HG03135 (cell line): Measurements from ENCODE around the gene COMT.

Experiments
- ATAC-seq: cut with Tn5 transposase; IDR thresholded peaks from one replicate; pipeline ENCODE4 v1.9.1; 2021; ENCODE audit warnings: mild to moderate bottlenecking, moderate library complexity; ENCODE audit not compliant: unreplicated experiment

The COMT gene

DNA sequence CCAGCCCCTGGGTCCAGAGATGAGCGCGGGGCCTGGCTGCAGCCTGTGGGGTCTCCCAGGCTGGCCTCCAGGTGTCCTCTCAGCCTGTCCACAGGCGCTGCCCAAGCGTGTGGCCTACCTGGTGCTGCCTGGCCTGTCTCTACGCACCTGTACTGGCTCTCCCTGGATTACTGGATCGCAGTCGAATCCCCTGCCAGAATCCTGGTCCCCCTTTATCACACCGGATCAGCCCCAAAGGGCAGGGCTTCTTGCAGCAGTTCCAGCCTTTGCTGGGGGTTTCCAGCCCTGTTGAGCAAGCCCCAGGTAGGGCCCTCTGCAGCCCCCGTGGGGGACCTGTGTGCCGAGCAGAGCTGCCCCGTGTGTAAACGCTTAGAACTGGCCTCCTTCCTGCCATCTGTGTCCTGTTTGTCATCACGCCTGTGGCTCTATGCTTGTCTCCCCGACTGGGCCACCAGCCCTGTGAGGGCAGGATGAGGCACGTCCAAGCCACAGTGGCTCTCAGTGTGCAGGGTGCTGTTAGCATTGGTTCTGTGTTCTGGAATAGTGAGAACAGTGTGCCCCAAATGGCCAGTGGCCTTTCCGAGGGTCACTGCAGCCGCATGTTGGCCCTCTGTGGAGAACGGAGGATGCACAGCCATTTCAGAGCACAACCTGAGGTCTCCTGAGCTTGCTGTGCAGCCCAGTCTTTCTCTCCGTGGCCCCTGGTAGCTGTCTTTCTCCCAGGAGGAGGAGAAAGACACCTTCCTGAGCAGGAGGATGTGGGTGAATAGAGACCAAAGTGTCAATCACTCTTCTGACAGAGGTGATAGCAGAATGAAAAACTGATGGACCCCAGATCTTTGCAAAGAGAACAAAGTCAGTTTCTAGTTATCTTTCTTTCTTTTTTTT lies 13.9 kb downstream of the COMT start:
- ATAC-seq: no peak

DNA sequence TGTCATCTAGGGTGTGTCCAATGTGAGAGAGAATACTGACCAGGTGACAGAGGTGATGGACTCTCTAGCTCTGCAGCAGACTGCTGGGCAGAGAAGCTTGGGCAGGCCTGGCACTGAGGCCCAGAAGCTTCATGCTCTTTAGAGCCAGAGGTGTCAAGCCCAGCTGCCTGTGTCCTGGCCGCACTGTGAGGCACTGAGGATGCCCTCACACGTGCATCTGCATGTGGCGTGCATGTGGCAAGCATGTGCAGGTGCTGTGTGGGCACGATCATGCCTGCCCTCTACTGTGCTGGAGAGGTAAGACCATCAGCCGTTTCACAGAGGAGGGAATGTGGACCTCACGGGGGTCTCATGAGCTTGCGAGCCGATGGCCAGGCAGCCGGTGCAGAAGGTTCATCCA lies 15.9 kb downstream of the COMT start:
- ATAC-seq: no peak

DNA sequence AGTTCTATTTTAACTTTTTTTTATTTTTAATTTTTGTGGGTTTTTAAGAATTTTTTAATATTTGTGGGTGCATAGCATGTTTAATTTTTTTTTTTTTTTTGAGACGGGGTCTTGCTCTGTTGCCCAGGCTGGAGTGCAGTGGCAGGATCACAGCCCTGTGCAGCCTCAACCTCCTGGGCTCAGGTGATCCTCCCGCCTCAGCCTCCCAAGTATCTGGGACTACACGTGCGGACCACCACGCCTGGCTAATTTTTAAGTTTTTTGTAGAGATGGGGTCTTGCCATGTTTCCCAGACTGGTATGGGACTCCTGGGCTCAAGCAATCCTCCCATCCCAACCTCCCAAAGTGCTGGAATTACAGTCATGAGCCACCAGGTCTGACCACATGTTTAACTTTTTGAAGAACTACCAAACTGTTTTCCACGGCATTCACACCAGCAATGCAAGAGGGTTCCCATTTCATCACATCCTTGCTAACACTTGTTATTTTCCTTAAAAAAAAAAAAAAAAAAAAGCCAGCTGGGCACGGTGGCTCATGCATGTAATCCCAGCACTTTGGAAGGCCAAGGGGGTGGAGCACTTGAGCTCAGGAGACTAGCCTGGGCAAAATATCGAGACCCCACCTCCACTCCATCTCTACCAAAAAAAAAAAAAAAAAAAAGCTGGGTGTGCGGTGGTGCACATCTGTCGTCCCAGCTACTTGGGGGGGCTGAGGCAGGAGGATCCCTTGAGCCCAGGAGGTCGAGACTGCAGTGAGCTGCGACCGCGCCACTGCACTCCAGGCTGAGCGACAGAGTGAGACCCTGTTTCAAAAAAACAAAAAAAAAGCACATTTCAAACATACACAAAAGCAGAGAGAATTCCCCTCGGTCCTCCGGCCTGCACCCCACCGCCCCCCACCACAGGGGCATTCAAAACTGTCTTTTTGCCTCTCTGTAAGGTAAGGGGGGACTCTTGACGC lies 16.8 kb downstream of the COMT start:
- ATAC-seq: no peak

DNA sequence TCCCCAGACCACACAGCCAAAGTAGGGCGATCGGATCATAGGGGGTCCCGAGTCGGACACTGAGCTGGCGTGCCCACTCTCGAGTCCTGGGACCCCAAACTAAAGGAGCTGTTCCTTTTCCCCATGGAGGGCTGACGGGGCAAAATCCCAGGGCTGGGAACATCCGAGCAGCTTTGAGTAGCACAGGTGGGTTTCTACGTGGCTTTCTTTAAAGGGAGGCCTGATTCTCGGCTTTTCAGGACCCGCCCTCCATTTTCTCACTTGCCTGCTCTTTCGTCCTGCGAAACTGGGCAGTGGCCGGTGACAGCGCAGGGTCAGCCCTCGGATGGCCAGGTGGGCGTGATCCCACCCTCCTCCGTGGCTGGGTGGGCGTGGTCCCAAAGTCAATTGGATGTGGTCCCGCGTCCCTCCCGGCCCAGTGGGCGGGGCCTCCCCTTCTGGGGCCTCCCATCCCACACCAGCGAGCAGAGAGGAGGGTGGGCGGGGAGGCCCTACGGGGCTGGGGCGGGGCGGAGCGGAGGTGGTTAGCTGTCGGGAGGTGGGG lies 17.5 kb downstream of the COMT start:
- no peak for ATAC-seq

DNA sequence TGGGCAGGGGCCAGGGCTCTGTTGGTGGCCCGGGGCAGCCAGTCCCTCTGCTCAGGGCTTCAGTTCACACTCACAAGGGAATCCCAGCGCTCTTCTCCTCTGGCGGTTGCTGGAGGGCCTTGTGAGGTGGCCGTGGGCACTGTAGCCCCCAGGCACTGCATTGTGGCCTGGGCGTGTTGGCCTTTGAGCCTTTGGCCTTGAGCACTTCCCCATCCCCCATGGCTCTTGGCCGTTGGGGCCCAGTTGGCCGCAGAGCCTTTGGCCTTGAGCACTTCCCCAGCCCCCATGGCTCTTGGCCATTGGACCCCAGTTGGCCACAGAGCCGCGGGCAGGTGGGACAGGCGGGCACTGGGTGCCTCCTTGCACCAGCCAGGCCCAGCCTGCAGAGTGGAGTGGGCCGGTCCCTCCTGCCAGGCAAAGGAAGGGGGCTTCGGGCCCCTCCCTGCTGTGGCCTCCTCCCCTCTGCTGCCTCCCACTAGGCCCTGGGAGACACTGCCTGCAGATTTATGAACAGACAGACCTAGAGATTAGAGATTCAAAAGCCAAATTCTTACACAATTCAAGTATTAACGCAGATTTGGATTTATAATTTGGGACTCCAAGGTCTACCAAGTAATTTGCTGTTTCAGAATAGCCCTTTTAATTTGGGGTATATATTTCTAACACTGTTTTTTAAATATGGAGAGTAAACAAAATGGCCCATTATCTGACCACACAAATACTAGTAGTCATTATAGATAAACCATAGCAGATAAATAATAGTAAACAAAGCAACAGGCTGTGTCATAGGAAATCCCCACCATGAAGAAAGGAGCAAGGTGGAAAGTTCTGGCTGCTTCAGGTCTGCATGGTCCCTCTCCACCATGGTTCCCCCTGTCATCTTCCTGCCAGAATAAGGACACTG lies 18.3 kb downstream of the COMT start:
- ATAC-seq: no peak

DNA sequence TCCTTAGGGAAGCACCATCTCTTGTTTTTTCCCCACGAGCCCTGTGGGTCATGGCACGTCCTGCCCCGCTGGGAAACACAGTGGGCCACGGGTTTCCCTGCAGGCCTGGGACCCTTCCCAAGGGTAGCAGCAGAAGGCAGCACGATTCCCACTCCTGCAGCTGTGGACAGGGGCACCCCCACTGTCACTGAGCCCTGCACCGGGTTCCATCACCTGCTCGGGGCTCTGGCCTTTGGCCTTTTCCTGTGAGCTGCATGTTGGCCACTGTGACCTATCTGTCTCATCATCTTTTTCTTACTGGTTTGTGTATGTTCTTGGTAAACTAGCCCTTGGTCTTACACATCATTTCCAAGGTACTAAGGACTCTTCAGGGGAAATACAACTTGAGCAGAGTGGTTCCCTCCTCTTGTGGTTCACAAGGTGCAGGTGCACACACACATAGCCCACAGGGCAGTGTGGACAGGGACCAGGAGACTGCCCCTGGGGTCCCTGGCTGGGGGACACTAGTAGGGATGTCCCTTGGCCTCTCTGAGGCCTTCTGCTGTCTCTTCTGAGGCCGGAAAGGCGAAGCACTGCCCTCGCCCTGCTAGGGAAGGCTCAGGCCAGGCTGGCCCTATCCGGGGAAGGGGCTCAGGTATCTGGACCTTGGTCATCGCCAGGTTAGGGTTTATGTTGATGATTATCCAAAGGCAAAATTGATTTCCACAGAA lies 19.1 kb downstream of the COMT start:
- no peak for ATAC-seq

DNA sequence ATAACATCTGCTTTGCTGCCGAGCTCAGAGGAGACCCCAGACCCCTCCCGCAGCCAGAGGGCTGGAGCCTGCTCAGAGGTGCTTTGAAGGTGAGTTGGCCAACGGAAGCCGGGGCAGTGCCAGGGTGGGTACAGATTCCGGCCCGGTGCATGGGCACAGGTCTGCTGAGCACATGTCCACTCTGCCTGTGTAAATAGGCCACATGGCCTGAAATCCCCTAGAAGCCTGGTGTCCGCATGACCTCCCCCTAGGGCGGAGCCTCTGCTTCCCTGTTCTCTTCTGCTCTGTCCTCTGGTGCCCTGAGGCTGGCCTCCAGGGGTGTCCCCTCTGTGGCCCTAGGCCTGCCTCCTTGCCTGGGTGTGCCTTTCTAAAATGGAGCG lies 19.6 kb downstream of the COMT start:
- ATAC-seq: no peak

DNA sequence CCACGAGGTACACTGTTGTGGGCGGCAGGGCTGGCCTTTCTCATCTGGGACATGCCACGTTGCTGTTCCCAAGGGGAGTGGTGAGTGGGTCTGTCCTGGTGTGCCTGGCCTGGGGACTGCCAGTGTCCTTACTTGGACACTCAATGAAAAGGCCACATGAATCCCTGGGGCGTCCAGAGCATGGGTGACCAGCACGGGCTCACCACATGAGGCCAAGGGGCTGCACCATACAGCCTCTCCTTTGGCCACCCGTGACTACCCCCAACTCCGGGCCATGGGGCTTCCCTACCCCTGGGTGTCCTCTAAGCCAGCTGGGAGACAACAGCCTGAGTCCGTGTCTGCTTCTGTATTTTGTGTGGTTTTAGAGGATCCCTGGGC lies 20.3 kb downstream of the COMT start:
- ATAC-seq: no peak

DNA sequence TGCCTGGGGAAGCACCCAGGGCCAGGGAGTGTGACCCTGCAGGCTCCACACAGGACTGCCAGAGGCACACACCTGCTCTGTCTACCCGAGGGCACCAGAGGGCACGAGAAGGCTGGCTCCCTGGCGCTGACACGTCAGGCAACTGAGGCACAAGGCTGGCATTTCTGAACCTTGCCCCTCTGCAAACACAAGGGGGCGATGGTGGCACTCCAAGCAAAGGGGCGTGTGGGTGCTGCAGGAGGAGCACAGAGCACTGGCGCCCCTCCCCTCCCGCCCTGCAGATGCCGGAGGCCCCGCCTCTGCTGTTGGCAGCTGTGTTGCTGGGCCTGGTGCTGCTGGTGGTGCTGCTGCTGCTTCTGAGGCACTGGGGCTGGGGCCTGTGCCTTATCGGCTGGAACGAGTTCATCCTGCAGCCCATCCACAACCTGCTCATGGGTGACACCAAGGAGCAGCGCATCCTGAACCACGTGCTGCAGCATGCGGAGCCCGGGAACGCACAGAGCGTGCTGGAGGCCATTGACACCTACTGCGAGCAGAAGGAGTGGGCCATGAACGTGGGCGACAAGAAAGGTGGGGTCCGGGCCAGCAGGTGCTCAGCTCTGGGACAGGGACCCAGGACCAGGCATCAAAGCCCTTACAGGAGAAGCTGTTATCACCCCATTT lies 20.8 kb downstream of the COMT start:
- no peak for ATAC-seq

DNA sequence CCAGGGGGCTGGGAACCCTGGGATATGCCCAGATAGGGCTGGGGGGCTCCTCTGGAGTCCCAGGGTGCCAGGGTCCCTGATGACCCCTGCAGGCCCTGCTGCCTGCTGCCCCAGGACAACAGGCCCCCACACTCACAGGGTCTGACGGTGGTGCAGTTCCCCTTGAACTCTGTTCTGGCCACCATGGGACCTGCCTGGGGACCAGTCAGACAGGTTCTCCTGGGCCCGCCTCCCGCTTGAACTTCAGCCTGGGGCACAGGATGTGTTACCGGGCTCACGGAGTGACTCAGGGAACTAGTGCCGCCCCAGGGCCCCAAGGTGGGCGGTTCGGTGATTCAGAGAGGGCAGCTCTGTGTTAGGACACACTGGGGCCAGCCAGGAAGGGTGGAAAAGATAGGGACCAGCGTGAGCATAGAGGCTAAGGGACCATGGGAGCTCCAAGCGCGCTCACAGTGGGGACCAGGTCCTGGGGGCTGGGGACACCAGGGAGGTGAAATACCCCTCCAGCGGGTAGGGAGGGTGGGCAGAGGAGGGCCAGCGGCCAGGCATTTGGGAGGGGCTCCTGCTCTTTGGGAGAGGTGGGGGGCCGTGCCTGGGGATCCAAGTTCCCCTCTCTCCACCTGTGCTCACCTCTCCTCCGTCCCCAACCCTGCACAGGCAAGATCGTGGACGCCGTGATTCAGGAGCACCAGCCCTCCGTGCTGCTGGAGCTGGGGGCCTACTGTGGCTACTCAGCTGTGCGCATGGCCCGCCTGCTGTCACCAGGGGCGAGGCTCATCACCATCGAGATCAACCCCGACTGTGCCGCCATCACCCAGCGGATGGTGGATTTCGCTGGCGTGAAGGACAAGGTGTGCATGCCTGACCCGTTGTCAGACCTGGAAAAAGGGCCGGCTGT lies 21.6 kb downstream of the COMT start:
- no peak for ATAC-seq

DNA sequence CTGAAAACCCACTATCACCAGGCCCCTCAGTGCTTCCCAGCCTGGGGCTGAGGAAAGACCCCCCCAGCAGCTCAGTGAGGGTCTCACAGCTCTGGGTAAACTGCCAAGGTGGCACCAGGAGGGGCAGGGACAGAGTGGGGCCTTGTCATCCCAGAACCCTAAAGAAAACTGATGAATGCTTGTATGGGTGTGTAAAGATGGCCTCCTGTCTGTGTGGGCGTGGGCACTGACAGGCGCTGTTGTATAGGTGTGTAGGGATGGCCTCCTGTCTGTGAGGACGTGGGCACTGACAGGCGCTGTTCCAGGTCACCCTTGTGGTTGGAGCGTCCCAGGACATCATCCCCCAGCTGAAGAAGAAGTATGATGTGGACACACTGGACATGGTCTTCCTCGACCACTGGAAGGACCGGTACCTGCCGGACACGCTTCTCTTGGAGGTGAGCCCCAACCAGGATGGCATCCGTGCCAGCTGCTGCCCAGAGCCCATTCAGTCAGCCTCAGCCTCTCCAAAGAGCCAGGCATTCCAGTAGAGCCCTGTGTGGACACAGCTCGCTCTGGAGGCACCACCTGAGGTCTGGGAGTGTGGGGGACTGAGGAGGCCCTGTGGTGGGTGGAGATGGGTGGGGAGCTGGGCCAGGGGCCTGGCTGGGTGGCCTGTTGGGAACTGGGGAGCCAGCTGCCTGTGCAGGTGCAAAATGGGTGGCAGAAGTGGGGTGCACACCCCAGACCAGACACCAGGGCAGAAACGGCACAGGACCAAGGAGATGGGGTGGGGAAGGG lies 22.5 kb downstream of the COMT start:
- ATAC-seq: no peak

DNA sequence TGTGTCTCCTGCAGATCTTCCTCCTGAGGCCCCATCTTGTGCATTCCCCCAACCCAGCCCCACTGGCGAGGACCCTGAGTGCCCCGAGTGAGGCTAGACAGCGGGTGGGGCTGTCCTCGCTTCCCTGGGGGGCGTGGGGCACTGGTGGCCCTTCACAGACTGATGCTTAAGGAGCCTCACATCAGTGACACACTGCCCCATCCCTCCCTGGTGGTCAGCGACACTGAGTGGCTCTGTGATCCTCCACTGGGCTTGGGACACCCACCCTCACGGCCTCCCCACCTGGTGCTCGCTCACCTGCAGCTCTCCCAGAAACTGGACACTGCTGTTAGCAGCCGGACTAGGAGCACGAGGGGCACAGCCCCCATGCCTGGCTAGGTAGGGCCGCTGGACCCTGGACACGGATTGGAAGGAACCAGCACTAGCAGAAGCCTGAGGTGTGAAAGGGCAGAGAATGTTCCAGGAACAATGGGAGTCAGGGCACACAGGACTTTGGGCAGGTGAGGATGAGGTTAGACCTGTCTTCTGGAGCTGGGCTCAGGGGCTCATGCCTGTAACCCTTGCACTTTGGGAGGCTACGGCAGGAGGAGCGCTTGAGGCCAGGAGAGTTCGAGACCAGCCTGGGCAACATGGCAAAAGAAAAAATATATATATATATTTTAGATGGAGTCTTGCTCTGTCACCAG lies 23.3 kb downstream of the COMT start:
- ATAC-seq: no peak

DNA sequence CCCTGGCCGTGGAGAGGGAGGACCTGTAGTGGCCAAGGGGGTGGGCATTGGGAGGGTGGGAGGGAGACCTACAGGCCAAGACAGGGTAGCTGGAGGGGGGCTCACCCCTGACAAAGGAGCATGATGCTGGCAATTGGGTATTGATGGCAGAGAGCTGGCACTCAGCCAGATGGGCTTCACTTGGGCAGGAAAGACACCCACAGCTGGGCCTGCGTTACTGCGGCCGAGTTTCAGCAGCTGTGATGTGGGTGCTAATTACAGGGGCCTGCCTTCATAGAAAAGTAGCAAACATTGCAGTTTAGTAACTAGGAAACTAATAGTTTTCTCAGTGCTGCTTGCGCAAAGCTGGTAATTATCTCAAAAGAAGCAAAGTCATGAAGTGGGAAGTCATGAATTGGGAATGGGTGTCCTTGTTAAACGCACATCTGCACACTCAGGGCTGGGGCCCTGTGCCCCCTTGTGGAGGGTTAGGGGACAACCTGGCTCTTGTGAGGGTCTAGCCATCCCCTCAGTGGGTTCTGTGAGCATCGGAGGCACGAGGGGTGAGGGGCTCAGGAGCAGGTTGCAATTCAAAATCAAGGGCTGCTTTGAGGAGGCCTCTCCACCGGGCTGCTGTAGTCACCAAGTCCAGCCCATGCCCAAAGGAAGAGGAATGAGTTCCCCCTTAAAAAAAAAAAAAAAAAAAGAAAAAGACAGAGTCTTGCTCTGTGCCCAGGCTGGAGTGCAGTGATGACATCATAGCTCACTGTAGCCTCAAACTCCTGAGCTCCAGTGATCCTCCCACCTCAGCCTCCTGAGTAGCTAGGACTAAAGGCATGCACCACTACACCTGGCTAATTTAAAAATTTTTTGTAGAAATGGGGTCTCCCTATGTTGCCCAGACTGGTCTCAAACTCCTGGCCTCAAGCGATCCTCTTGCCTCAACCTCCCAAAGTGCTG lies 24.5 kb downstream of the COMT start:
- ATAC-seq: no peak

DNA sequence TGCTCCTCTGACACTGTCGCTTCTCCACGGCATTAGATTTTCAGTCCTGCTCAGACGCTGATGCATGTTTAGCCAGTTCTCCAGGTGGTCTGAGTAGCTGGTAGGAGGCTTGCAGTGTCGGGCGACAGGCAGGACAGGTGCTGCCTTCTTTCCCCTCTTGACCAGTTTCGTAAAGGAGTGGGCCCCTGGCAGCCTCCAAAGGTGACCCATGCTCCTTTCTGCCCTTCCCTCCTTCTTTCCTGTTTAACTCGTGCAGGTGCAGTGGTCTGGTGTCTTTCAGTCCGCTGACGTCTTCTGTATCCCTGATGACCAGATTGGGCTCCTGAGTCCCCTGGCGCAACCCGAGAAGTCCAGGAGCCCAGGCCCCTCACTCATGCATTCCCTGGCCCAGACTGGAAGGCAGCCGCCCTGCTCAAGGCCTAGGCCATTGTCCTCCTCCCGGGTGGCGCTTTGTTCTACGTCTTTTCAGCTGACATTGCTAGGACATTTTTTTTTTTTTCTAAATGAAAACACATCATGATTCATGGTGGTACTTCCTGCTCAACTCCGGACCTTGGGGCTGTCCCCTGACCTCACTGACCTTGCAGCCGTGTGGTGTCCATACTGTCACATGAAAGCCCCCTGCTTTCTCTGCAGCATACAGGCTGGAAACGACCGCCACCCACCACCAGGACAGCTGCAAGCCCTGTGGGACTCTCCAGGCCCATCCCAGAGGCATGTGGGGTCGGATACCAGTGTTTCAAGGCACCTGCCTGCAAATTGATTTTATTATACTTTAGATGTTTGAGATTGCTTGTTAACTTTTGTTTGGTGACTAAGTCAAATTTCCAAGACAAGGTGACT lies 25.6 kb downstream of the COMT start:
- no peak for ATAC-seq

DNA sequence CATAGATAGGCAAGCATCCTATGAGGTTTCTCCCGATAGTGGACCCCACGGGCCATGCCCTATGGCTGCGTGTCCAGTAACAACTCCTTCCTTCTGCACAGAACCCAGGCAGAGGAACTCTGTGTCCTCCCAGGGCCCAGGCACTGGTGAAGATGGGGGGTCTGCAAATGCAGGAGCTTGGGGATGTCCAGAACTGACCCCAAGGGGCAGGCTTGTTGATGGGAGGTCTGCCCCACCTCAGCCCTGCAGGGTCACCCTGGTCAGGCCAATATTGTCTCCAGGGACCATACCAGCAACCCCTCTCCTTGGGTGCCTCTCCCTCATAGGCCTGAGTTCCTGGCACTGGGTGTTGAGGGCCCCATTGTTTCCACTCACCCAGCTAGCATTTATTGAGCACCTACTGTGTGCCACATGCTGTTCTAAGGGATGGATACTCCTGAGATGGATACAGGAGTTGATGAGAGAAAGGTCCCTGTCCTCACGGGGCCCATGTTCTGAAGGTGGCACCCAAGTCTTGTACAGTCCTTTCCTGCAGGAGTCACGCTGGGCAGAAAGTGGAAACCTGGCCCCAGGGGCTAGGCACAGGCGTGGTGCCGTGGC lies 26.4 kb downstream of the COMT start:
- ATAC-seq: no peak
